Measurements from ENCODE around the gene KCNE1.
A peak's percentile ranks its signal among the peaks of the same experiment; 100 is the strongest.

Gene KCNE1

GRCh38 chr21:34526241-34526617 is 14.2 kb upstream of the KCNE1 start:
- DNase-seq (ENCODE audit: insufficient read length, low spot score) (no peak), FAIRE-seq (no peak)
- TF ChIP-seq POLR2A (IDR thresholded peaks at IDR 0.05; ENCODE audit: low read depth, low read length): no peak

GRCh38 chr21:34524646-34525601 is 12.9 kb upstream of the KCNE1 start:
- TF ChIP-seq POLR2A (IDR thresholded peaks at IDR 0.05; ENCODE audit: low read depth, low read length): peak; percentile 56; the same call in 1 of the 2 replicates
- no peak for FAIRE-seq
- peak; percentile 63 for DNase-seq (ENCODE audit: insufficient read length, low spot score)

GRCh38 chr21:34523019-34523555 is 11.1 kb upstream of the KCNE1 start:
- TF ChIP-seq POLR2A (IDR thresholded peaks at IDR 0.05; ENCODE audit: low read depth, low read length): no peak
- DNase-seq (ENCODE audit: insufficient read length, low spot score) (no peak), FAIRE-seq (no peak)

- no peak for FAIRE-seq
- DNase-seq (ENCODE audit: insufficient read length, low spot score): no peak
- no peak for TF ChIP-seq POLR2A (IDR thresholded peaks at IDR 0.05; ENCODE audit: low read depth, low read length)
These were observed 10.3 kb upstream of the KCNE1 start for GRCh38 chr21:34522284-34522683.

GRCh38 chr21:34521561-34521960 is 9.6 kb upstream of the KCNE1 start:
- FAIRE-seq (no peak), DNase-seq (ENCODE audit: insufficient read length, low spot score) (no peak)
- no peak for TF ChIP-seq POLR2A (IDR thresholded peaks at IDR 0.05; ENCODE audit: low read depth, low read length)

GRCh38 chr21:34520764-34521508 is 8.9 kb upstream of the KCNE1 start:
- no peak for TF ChIP-seq POLR2A (IDR thresholded peaks at IDR 0.05; ENCODE audit: low read depth, low read length)
- no peak for FAIRE-seq
- no peak for DNase-seq (ENCODE audit: insufficient read length, low spot score)

- no peak for TF ChIP-seq POLR2A (IDR thresholded peaks at IDR 0.05; ENCODE audit: low read depth, low read length)
- DNase-seq (ENCODE audit: insufficient read length, low spot score) (no peak), FAIRE-seq (no peak)
These were observed 8.3 kb upstream of the KCNE1 start for GRCh38 chr21:34520281-34520680.

- DNase-seq (ENCODE audit: insufficient read length, low spot score) (no peak), FAIRE-seq (no peak)
- no peak for TF ChIP-seq POLR2A (IDR thresholded peaks at IDR 0.05; ENCODE audit: low read depth, low read length)
These were observed 7.7 kb upstream of the KCNE1 start for GRCh38 chr21:34519694-34520093.

GRCh38 chr21:34519016-34519415 is 7.0 kb upstream of the KCNE1 start:
- FAIRE-seq: no peak
- TF ChIP-seq POLR2A (IDR thresholded peaks at IDR 0.05; ENCODE audit: low read depth, low read length): no peak
- DNase-seq (ENCODE audit: insufficient read length, low spot score): no peak

GRCh38 chr21:34518301-34518700 is 6.3 kb upstream of the KCNE1 start:
- DNase-seq (ENCODE audit: insufficient read length, low spot score) (no peak), FAIRE-seq (no peak)
- TF ChIP-seq POLR2A (IDR thresholded peaks at IDR 0.05; ENCODE audit: low read depth, low read length): no peak

GRCh38 chr21:34517491-34518245 is 5.7 kb upstream of the KCNE1 start:
- no peak for FAIRE-seq
- TF ChIP-seq POLR2A (IDR thresholded peaks at IDR 0.05; ENCODE audit: low read depth, low read length): no peak
- DNase-seq (ENCODE audit: insufficient read length, low spot score): no peak

- TF ChIP-seq POLR2A (IDR thresholded peaks at IDR 0.05; ENCODE audit: low read depth, low read length): no peak
- no peak for DNase-seq (ENCODE audit: insufficient read length, low spot score)
- no peak for FAIRE-seq
These were observed 5.0 kb upstream of the KCNE1 start for GRCh38 chr21:34517039-34517438.

GRCh38 chr21:34514576-34515115 is 2.6 kb upstream of the KCNE1 start:
- TF ChIP-seq POLR2A (IDR thresholded peaks at IDR 0.05; ENCODE audit: low read depth, low read length): no peak
- FAIRE-seq (no peak), DNase-seq (ENCODE audit: insufficient read length, low spot score) (no peak)

Data from H54 (cell line).